Fibroblast of peridontal ligament (primary cell): ENCODE data around the gene BEST1.
"Not testable (repeated sequence)": the region's sequence is repeated elsewhere in the genome, so short reads cannot be mapped to it uniquely, and the experiment has no call there.

Experiments
- DNase-seq: peaks from one replicate; pipeline ENCODE4 v3.0.0-alpha.2; 2010; ENCODE audit errors: extremely low read depth

Gene BEST1

DNA sequence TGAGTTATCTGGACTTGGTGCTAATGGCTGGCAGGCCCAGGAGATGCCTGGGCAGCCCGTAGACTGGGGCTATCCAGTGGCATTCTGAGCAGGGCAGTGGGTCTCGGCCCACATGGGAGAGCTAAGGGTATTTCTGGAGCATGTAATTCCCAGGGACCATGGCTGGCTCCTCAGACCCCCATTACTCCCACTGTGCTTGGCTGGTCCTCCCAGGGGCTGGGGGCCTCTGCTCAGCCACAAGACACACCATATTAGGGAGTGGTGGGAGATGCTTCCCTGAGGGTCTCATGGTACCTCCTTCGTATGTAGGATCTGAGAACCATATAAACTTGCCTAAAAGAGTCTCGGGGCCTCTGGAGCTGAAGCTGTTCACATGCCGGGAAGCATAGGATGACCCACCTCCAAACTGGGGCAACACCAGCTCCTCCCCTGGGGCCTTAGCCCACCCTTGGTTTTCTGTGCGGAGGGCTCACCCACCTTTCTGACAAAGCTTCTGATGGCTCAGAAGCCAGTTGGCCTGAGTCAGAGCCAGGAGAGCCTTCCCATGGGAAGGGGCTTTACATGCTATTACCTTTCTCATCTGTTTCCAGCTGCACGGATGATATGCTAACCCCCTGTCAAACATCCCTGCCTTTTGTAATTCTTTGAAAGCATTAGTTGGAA is 26.8 kb downstream of the BEST1 start:
- DNase-seq = no peak

DNA sequence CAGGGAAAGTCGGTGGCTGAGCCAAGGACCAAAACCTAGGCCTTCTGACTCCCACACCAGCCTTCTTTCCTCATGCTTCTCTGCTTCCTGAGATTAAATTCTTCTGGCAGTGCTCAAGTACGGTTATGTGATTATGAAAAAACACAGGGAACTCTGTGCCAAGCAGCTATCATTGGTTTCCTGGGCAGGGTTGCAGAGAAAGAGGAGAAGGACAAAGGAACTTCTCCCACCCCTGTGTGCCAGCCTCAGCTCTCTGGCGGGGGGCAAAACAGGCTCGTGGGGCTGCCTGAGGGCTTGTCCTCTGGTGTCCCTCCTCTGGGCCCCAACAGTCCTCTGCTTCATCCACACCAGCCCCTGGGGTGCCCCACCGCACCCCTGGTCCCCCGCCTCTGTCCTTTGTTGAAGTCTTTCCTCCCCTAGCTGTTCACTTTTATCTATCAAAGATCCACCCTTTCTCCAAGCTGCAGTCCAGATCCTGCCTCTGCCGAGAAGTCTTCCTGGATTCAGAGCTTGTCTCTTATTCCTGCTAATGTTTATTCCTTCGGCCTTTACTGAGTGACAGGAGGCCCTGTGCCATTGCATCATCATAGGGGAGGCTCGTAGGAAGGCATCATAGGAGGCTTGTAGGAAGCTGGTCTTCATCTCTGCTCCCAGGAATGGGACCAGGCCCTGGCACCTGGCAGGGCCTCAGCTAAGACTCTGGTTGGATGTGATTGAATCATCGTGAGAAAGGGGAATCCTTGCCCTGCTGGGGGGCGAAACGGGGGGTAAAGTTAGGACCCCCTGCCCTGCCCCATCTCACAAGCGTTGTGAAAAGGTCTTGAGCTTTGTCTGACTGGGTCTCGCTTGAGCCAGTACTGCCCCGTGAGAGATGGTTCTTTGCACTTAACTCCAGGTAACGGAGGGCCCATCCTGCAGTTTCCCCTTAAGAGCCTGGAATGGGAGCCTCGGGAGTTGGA is 28.8 kb downstream of the BEST1 start:
- DNase-seq = peak; percentile 67

DNA sequence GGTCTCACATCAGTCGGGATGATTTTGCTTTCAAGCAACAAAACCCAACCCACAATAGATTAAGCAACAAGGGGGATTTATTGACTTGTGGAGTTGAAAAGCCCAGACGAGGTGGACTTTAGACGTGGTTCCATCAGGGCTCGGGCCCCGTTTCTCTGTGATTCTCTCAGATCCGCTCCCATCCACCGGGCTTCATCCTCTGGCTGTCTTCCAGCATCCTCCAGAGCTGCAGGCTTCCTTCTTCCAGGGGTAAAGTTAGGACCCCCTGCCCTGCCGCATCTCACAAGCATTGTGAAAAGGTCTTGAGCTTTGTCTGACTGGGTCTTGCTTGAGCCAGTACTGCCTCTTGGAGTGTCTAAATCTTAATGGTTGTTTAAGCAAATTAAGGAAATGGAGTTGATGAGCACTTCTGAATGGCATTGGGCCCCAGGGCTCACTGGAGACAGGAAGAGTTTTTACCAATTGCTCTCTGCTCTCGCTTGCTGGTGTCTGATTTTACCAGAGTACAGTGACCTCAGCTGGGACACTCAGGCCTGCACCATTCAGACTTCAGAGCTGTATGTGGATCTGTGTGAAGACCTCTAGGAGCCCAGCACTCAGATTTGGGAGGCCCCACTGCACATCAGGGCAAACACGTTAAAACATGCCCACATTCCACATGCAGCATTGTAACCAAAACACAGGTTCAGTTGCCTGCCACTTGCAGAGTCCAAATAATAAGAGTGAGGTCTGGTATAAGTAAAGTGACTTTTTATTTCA is 30.8 kb downstream of the BEST1 start:
- peak; percentile 11 for DNase-seq

DNA sequence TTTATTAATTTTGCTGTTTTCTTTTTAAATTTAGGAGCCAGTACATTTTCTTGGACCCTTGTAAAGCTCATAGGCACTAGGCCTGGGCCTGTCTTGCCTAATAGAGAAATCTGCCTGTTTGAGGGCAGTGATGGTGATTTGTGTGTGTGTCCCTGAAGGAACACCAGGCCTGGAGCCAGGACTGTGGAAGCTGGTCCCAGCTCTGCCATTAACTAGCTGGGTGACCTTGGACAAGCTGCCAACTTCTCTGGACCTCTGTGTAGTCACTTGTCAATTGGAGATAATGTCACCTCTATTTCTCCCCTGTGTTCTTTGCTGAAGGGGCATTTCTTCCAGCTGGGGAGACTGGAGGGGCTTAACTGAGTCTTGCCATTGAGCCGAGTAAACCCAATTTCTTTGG is 33.3 kb downstream of the BEST1 start:
- DNase-seq = no peak

DNA sequence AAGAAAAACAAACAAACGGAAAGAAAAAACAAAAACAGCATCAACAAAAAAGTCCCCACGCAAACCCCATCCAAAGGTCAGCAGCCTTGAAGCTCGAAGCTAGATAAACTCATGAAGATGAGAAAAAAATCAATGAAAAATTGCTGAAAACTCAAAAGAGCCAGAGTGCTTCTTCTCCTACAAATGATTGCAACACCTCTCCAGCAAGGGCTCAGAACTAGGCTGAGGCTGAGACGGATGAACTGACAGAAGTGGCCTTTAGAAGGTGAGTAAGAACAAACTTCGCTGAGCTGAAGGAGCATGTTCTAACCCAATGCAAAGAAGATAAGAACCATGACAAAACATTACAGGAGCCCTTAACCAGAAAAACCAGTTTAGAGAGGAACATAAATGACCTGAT is 35.7 kb downstream of the BEST1 start:
- DNase-seq = no peak

DNA sequence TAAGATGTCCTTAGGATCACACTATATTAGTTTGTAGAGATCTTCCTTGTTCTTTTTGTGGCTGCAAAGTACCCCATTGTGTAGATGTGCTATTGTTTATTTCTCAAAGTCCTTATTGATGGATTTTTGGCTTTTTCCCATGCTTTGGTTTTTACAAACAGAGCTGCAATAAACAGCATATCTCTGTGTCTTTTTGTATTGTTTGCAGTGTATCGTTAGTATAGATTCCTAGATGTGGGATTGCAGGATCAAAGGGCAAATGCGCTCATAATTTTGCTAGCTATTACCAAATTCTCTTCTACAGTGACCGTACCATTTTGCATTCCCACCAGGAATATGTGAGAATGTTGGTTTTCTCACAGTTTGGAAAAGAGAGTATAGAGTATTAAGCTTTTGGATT is 44.8 kb downstream of the BEST1 start:
- DNase-seq = no peak

DNA sequence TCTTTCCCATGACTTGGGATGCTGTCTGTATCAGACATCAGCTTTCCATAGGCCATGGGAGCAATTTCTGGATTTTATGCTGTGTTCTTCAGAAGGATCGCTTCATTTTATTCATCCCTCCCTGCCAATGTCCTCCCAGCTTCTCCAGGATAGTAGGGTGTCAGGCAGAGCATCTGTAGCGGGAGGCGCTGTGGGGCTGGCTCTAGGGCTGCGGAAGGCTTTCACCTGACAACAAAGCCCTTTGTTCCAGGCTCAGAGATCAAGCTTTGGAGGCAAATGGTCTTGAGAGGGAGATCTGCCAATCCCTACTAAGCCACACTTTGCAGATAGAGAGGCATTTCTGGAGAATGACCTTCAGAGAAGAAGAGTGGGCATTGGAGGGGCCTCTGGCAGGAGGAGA is 46.8 kb downstream of the BEST1 start:
- DNase-seq = no peak

DNA sequence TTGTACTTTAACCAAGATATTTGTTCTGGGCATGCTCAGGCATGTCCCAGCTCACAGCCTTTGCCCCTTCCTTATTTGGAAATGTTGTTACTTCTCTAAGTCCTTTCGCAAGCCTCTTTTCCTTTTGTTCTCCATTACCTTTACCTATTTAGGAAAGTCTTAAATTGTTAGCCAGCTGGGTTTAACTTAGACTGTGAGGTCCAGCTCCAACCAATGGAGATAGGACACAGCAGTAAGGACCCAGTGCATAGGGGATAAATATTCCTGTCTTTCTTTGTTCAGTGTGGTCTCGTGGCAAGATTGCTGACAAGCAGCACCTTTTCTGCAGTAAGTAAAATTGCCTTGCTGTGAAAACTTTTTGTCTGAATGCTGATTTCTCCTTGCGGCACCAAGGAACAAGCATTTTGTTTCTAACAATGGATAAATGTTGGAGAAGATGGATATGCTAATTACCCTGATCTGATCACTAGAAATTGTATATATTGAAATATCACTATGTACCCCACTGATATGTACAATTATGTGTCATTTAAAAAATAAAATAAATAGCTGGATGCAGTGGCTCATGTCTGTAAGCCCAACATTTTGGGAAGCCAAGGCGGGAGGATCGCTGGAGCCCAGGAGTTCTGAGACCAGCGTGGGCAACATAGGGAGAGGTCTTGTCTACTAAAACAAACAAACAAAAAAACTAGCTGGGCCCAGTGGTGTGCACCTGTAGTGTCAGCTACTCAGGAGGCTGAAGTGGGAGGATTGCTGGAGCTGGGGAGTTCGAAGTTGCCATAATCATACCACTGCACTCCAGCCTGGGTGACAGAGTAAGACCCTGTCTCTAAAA is 49.2 kb downstream of the BEST1 start:
- peak; percentile 35 for DNase-seq

DNA sequence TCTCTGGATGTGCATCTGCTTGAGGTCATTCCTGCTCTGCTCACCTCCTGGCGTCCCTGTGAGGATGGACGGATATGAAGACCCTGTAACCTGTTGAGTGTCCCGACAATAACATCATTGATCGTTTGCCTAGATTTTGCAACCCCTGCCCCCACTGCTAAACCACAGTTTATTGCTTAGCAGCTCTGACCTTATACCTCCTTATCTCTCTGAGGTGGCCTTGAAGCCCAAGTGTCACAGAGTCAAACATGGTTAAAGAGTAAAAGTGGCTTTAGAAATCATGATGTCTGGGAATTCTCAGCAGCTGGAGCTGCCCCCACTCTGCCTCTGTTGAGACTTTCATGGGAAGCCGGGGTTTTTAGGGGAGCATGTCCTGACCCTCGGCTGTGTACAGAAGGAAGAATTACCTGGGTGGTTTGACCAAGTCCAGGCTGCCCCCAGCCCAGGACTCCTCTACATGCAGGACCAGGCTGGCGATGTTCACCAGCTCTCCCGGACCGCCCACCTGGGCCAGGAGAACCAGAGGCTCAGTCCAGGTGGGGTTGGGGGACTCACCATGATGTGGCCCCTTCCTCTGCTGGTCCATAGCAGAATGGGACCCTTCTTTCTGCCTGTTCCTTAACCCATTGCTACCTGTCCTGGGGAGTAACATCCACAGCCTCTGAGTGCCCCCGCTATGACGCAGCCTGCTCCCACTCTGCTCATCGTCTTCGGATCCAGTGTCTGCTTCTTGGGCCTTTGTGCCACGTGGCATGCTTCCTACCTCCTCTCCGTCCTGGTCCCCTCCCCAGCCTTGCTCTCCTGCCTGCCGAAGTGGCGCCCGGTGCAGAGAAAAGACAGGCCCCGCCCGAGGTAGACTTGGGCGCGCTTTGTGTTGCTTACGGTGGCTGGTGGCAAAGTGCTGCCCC is 50.6 kb downstream of the BEST1 start:
- no peak for DNase-seq

DNA sequence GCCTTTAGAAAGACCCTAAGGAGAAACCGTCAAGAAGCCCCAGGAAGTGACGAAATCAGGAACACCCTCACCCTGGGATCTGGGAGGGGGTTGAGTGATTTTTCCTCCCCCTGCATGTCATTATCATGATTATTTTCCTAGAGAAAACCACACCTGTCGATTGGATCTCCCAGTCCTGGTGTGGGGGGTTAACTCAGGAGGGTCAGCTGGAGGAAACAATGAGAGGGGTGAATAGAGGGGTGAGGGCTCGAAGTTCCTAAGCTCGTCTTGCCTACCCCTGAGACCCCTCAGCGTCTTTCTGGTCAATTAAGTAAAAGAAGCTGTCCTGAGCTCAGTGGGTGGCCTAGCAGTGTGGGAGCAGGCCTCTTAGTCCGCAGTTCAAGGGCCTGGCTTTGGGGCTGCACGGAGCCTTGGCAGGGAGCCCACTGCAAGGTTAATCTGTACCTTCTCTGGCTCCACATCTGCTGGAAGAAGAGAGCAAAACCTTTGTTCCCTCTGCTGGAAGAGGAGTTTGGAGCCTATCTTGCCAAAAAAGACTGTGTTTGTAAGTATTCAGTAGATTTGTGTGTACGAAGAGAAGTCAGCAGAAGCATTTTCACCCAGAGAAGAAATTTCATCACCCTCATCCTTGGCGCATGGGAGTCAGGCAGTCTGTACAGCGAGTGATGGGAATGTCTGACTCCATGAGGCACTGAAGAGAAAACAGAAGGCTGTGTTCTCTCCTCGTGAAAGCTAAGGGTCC is 51.5 kb downstream of the BEST1 start:
- DNase-seq = no peak

DNA sequence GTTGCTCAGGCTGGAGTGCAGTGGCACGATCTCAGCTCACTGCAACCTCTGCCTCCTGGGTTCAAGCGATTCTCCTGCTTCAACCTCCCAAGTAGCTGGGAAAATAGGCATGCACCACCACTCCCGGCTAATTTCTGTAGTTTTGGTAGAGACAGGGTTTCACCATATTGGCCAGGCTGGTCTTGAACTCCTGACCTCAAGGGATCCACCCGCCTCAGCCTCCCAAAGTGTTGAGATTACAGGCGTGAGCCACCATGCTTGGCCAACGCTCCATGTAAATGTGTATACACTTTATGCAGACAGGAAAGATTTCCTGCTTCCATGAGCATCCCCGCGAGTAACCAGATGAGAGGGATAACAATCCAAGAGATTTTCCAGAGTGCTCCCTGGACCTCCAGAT is 52.1 kb downstream of the BEST1 start:
- DNase-seq = not testable (repeated sequence)

DNA sequence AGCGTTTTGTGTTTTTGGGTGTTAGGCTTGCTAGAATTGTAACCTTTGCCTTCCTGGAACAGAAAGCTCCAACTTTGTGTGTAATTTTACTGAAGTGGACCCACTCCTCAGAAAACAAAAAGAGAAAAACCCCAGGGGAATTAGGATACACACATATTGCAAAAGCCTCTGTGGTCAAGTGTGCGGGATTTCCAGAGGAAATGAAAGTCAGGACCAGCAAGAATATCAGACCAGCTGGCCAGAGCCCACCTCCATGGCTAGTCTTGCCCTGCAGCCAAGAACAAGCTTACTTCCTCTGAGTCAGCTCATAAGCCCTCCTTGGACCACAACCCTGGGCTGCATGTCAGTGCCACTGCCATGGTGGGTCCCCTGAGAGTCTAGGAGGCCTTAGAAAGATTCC is 54.3 kb downstream of the BEST1 start:
- peak; percentile 87 for DNase-seq

DNA sequence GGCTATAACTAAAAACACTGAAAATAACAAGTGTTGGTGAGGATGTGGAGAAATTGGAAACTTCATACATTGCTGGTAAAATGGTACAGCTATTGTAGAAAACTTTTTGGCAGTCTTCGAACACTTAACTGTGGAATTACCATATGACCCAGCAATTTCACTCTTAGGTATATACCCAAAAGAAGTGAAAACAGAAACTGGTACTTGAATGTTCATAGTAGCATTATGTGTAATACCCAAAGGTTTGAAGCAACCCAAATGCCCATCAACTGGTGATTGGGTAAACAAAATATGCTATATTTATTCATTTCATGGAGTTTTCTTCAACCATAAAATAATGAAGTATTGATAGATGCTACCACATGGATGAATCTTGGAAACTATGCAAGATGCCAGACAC is 58.0 kb downstream of the BEST1 start:
- no peak for DNase-seq

DNA sequence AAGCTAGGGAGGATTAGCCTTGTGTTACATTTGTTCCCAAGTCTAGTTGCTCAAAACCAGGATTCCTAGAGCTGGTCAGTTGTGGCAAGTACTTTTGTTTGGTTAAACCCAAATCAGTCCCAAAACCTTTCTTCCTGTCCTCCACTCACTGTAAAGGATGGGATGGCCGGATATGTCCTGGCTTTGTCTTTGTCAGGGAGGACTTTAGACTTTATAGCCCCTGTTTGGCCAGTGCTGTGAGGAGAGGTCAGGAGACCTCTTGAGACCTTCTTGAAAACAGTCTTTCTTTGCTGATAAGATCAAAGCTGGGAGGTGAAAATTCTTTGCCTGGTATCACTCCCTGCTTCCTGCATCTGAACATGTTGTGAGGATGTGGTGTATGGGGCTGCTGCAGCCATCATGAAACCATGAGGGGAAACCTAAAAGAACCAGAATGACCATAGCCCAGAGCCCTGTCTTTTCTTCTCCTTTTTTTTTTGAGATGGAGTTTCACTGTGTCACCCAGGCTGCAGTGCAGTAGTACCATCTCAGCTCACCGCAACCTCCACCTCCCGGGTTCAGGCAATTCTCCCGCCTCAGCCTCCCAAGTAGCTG is 60.9 kb downstream of the BEST1 start:
- no peak for DNase-seq

DNA sequence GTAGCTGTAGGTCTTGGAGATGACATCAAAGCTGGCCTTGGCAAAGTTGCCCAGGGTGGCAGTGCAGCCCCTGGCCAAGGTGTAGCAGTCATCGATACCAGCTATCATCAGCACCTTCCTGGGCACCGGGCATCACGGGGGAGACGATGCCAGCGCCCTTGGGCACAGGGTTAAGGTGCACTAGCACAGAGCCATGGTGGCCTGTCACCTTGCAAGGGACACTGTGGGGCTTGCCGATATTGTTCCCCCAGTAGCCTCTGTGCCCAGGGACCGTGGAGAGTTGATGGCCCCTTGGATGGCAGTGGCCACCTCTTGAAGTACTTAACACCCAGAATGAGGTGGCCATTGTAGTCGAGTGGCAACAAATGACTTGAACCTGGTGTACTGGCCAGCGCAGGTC is 61.7 kb downstream of the BEST1 start:
- no peak for DNase-seq

DNA sequence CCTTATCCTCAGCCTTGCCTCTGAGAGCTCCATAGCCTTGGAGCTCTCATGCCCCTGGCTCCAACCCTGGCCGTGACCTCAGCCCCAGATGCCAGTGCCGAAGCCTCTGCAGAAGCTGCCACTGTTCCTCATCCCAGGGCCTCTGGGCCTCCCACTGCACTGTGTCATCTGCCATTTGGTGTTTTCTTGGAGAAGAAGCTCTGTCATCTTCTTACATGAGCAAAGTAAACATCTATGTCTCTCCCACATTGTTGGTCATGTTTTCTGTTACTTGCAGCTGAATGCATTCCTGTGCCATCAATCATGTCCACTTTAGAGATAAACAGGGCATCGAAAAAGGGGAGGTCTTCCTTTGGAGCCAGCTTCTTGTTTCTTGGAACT is 62.3 kb downstream of the BEST1 start:
- DNase-seq = peak; percentile 27

DNA sequence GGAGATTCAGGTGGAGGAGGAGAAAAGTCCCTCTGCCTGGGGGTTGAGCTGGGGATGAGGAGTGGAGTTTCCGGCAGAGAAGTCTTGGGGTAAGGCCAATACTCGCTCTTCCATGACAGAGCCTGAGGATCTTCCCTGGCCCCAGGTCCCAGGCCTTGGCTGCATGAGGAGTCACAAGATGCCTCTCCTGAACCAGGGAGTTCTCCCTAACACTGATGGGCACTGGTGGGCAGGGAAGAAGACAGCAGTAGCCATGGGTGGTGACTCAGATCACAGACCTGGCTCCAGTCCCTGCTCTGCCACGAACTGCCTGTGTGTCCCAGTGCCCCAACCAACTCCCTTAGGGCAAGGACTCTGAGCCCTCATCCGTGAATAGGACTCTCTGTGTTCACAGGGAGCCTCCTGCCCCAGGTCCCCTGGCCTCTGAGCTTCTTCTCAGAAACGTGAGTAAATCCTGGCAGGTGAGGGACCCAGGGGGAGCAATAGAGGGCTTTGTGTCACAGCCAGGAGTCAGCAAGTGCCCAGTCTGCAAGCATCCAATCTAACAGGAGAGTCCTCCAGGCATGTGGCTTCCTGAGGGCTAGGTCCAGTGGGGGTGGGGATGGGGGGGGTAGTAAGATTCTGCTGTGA is 62.8 kb downstream of the BEST1 start:
- no peak for DNase-seq
